ENCODE results near the gene CALML5.

CALML5 gene

GRCh38 chr10:5464546-5464945 lies 34.8 kb downstream of the CALML5 start:
- no peak overlapping the region for H3K4me3 ChIP-seq (ENCODE audit: low read depth, low read length)
- no peak for TF ChIP-seq CTCF (IDR thresholded peaks at IDR 0.05; ENCODE audit: low read depth, low read length)

- TF ChIP-seq CTCF (IDR thresholded peaks at IDR 0.05; ENCODE audit: low read depth, low read length), result no peak
- H3K4me3 ChIP-seq (ENCODE audit: low read depth, low read length), result no peak overlapping the region
Measured at GRCh38 chr10:5462841-5463293, 36.5 kb downstream of the CALML5 start.

- TF ChIP-seq CTCF (IDR thresholded peaks at IDR 0.05; ENCODE audit: low read depth, low read length), result no peak
- H3K4me3 ChIP-seq (ENCODE audit: low read depth, low read length), result no peak overlapping the region
Measured at GRCh38 chr10:5461914-5462840, 37.2 kb downstream of the CALML5 start.

DNA sequence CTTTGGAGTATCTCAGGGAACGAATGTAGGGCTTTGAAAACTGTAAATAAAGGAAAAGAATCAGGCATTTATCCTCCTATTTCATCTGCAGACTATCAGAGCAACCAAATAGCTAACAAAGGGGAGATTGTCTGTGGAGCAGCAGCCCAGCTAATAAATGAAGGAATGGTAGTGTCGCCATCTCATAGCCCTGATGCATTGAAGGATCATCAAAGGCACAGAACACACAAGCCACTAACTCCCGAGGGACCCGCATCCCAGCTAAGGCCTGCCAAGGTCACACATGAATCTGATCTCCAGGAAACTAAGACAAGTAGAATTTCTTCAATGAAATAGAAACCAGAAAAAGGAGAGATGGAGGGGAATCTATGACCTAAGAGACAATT lies 38.2 kb downstream of the CALML5 start:
- no peak overlapping the region for H3K4me3 ChIP-seq (ENCODE audit: low read depth, low read length)
- no peak for TF ChIP-seq CTCF (IDR thresholded peaks at IDR 0.05; ENCODE audit: low read depth, low read length)

GRCh38 chr10:5460468-5461202 lies 38.7 kb downstream of the CALML5 start:
- H3K4me3 ChIP-seq (ENCODE audit: low read depth, low read length), result no peak overlapping the region
- TF ChIP-seq CTCF (IDR thresholded peaks at IDR 0.05; ENCODE audit: low read depth, low read length), result no peak

- no peak for TF ChIP-seq CTCF (IDR thresholded peaks at IDR 0.05; ENCODE audit: low read depth, low read length)
- no peak overlapping the region for H3K4me3 ChIP-seq (ENCODE audit: low read depth, low read length)
Measured at GRCh38 chr10:5458949-5459747, 40.2 kb downstream of the CALML5 start.

Data from WI38 (cell line).